Cerebellar nuclear complex (tissue), 1 donor: ENCODE data around the gene TOGARAM1.

Experiments
- DNase-seq, 2 experiments: peaks; one replicate each; lab custom pipeline; 2025; lab: John Stamatoyannopoulos, UW

Gene TOGARAM1

GRCh38 chr14:44962334-44963043 is 499 bp downstream of the TOGARAM1 start:
- peak in 1 of 2 experiments; percentile 81 for DNase-seq

DNA sequence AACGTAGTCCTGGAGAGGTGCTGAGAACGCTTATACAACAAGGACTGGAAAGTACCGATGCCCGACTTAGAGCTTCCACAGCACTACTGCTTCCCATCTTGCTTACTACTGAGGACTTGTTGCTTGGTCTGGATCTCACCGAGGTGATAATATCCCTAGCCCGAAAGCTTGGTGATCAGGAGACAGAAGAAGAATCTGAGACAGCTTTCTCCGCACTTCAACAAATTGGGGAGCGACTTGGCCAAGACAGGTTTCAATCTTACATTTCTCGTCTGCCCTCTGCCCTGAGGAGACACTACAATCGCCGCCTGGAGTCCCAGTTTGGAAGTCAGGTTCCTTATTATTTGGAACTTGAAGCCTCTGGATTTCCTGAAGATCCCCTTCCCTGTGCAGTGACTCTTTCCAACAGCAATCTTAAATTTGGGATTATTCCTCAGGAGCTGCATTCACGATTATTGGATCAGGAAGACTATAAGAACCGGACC is 1.1 kb downstream of the TOGARAM1 start:
- DNase-seq = no peak

DNA sequence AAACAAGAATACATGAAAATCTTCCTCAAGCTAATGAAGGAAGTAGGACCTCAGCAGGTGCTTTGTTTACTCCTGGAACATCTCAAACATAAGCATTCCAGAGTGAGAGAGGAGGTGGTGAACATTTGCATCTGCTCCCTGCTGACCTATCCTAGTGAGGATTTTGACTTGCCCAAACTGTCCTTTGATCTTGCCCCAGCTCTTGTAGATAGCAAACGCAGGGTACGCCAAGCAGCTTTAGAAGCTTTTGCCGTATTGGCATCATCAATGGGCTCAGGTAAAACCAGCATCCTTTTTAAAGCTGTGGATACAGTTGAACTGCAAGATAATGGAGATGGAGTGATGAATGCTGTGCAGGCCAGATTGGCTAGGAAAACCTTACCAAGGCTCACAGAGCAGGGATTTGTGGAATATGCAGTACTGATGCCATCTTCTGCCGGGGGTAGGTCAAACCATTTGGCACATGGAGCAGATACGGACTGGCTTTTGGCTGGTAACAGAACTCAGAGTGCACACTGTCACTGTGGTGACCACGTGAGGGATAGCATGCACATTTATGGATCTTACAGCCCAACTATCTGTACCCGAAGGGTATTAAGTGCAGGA is 1.9 kb downstream of the TOGARAM1 start:
- DNase-seq = no peak

DNA sequence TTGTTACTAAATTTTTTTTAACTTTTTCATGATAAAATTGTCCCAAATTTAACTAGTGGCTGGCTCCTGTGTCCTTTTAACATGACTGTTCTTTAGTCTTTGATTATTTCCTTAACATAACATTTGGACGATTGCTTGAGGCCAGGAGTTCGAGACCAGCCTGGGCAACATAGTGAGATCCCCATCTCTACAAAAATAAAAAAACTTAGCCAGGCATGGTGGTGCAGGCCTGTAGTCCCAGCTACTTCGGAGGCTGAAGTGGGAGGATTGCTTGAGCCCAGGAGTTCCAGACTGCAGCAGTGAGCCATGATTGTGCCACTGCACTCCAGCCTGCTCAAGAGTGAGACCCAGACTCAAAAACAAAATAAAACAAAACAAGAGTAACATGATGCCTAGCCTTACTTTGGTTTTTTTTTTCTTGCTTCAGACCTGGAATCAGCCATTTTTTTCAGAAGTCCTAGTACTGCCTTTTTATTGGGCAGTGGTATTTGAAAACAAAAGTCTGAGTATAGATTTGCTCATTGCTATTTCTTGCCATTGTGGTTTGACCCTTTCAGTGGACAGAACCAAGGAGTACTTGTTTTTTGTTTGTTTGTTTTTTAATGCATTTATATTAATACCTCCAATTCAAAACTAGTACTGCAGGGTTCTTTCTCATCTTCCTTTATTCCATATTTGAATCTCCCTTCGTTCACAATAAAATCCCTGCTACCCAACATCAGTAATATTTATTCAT is 4.8 kb downstream of the TOGARAM1 start:
- no peak for DNase-seq

- DNase-seq = no peak
Measured at GRCh38 chr14:44968714-44969113, 6.7 kb downstream of the TOGARAM1 start.

DNA sequence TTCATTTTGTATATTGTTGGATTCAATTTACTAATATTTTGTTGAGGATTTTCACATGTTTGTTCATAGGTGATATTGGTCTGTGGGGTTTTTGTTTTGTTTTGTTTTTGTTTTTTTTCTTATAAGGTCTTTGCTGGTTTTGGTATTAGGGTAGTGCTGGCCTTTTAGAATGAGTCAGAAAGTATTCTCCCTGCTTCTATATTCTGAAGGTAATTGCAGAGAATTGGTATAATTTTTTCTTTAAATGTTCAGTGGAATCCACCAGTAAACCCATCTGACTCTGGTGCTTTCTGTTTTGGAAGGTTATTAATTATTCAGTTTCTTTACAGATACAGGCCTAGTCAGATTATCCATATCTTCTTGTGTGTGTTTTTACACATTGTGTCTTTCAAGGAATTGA is 8.9 kb downstream of the TOGARAM1 start:
- no peak for DNase-seq

DNA sequence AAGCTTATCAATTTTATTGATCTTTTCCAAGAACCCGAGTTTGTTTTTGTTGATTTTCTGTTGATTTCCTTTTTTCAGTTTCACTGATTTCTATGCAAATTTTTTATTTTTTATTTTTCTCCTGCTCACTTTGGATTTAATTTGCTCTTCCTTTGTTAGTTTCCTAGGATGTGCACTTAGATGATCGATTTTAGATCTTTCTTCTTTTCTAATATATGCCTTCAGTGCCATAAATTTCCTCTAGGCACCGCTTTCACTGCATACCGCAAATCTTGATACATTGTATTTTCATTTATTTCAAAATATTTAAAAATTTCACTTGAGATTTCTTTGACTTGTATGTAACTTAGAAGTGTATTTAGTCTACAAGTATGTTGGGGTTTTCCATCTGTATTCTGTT is 9.5 kb downstream of the TOGARAM1 start:
- no peak for DNase-seq

GRCh38 chr14:44979273-44979672 is 17.3 kb downstream of the TOGARAM1 start:
- no peak for DNase-seq

DNA sequence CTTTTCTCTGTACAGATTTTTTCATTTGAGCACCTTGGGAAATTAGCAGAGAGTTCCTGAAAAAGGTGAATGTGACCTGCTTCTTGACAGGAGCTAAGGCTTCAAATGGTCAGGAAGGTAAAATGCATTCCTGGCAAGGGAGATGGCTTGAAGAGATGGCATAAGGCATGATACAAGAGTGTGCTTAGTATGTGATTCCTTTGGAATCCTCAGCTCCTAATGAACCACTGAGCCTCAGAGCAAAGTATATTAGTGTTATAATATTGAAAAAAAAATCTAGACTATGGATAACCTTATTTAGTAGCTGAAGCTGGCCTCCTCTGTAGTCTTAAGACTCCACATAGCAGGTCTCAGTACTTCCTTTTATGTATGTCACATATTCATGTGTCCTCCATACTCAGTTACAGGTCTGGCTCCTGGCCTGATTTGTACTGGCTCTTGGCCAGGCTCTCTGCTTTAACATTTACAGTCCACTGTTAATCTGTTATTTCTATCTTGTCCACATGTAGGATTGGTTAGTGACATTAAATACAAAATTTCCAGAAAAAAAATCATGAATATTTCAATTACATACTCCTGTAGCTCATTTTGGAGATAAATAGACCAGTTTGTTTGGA is 17.9 kb downstream of the TOGARAM1 start:
- no peak for DNase-seq

DNA sequence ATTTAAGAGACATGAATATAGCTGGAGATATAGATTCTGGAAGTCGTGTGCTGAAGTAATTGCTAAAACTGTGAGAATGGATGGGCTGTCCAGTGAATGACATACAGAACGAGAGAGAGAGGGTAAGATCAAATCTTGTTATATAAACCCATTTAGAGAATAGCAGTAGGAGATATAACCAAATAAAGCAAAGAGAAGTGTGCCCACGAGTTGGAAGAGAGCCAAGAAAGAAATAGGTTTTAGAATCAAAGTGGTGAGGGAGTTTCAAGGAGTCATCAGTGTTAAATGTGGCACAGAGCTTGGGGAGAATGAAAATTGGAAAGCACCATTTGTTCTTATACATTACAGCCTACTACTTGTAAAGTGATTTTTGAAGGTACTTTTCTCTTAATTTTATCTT is 19.2 kb downstream of the TOGARAM1 start:
- DNase-seq = no peak

DNA sequence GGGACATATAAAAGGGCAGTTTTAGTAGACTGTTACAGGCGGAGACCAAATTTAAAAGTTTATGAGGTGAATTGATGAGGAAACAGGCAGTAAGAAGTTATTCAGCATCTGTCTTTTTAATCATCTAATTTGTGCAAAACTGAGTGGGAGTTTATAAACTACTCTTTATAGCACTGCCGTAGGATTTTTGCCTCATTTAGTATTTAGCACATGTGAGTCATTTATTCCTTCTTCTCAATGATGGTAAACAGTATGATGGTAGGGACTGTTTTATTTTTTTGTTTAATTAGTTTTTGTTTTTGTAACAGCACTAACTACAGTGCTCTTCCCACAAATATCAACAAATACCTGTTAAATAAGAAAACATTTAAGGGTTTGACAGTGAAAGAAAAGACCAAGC is 20.6 kb downstream of the TOGARAM1 start:
- DNase-seq = no peak

DNA sequence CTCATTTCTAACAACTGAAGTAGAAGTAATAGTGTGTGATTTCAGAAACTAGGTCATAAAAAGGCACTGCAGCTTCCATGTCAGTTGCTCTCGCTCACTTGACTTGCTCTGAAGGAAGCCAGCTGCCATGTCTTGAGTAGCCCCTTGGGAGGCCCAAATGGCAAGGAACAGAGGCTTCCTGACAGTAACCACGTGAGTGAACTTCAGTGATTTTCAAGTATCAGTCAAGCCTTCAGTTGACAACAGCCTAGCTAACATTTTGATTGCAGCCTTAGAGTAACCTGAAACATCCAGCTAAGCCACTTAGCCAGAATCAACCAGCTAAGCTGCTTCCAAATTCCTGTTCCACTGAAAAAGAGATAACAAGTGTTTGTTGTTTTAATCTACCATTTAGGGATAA is 26.7 kb downstream of the TOGARAM1 start:
- no peak for DNase-seq

- DNase-seq = no peak
Measured at GRCh38 chr14:44989497-44990440, 27.8 kb downstream of the TOGARAM1 start.

DNA sequence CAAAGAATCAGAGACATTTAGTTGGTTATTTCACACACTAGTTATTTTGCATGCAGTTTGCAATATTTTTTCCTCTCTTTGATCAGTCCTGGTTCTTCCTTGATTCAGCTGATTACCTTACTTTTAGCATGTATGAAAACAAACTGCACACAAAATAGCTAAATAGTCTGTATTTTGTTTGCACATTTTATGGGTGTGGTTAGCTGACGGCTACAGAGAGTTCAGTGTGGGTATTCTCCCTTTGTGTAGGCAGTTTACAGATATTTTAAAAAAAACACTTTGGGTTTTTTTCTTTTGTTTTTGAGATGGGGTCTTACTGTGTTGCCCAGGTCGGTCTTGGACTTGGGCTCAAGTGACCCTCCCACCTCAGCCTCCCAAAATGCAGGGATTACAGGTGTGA is 28.5 kb downstream of the TOGARAM1 start:
- no peak for DNase-seq

DNA sequence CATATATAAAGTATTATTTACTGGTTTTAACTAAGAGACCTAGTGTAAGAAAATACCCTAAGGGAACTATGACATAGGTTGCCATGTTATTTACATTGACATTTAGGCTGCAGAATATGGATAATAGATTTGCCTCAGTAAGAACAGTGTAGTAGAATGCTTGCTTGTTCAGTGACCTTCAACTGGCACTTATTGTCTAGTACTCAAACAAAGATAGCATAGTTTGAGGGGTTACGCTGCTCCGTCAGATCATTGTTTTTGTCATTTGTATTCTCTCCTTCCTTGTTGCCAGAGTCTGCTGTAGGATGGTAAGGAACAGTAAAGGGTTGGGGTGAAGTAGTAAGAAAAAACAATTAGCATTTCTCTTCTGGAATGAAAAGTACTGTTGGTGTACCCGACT is 33.2 kb downstream of the TOGARAM1 start:
- no peak for DNase-seq

GRCh38 chr14:44995770-44996294 is 33.8 kb downstream of the TOGARAM1 start:
- no peak for DNase-seq

DNA sequence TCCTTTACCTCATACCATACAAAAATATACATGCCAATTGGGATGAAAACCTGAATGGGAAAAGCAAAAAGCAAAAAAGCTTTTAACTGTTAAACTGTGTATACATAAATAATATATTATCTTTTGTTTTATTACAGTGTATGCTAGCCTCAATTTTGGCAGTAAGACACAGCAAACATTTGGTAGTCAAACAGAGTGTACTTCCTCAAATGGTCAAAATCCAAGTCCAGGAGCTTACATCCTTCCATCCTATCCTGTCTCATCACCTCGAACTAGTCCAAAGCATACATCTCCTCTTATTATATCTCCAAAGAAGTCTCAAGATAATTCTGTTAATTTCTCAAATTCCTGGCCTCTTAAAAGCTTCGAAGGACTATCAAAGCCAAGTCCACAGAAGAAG is 41.9 kb downstream of the TOGARAM1 start:
- DNase-seq = no peak

- DNase-seq = no peak
Measured at GRCh38 chr14:45015133-45015532, 53.1 kb downstream of the TOGARAM1 start.

GRCh38 chr14:45028107-45028626 is 66.2 kb downstream of the TOGARAM1 start:
- DNase-seq = no peak

GRCh38 chr14:45034730-45035129 is 72.7 kb downstream of the TOGARAM1 start:
- DNase-seq = no peak

DNA sequence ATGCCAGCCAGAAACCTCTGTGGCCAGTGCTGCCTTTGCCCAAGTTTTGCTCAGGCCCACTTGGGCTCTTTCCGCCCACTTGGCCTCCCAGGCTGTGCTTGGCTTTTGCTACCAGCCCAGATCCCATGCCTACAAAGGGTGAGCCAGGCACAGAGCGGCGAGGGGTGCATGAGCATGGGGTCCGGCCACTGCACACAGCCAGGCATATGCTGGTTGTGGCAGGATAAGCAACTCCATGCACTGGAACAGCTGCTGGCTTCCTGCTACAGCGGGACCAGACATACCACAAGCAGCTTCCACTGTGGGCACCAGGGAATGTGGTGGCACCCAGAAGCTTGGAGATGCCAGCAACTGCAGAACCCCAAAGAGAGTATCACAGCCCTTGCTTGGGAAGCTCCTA is 76.3 kb downstream of the TOGARAM1 start:
- no peak for DNase-seq
